GM12874 (cell line): ENCODE results near the gene JAZF1.
A peak's percentile ranks its signal among the peaks of the same experiment; 100 is the strongest.

Experiments
- CTCF ChIP-seq: IDR thresholded peaks from 2 replicates; pipeline ENCODE4 v1.5.1; 2011; ENCODE audit warnings: low read depth, mild to moderate bottlenecking, control low read depth, low read length, moderate library complexity; ENCODE audit not compliant: insufficient read depth

Gene JAZF1

GRCh38 chr7:28067171-28067570 is 113.4 kb downstream of the JAZF1 start:
- TF ChIP-seq CTCF = no peak

GRCh38 chr7:28065721-28066285 is 114.8 kb downstream of the JAZF1 start:
- TF ChIP-seq CTCF = no peak

GRCh38 chr7:28065308-28065707 is 115.3 kb downstream of the JAZF1 start:
- no peak for TF ChIP-seq CTCF

- TF ChIP-seq CTCF = no peak
Observed at GRCh38 chr7:28064437-28064836, 116.2 kb downstream of the JAZF1 start.

GRCh38 chr7:28062197-28062991 is 118.2 kb downstream of the JAZF1 start:
- TF ChIP-seq CTCF = peak; percentile 81

GRCh38 chr7:28061824-28062196 is 118.8 kb downstream of the JAZF1 start:
- TF ChIP-seq CTCF = no peak

- TF ChIP-seq CTCF = no peak
Observed at GRCh38 chr7:28060371-28060950, 120.1 kb downstream of the JAZF1 start.
